SK-N-SH treated with all-trans-retinoic acid at 6 μM for 48 hours (cell line): ENCODE results near the gene CPSF3.

Experiments
- ATAC-seq: fragments of 200-7000 bp; cut with Tn5 transposase; 3 replicates; pipeline ENCODE4 v1.9.1; 2020; ENCODE audit warnings: mild to moderate bottlenecking, moderate library complexity
- BACH2 ChIP-seq: fragments of 250-450 bp; sonication (Bioruptor Pico); IDR thresholded peaks from 2 replicates; pipeline ENCODE4 v1.9.0; 2021; ENCODE audit warnings: mild to moderate bottlenecking, borderline replicate concordance
- CSDC2 ChIP-seq: fragments of 250-450 bp; sonication (Bioruptor Pico); IDR thresholded peaks from 2 replicates; pipeline ENCODE4 v1.5.0; 2020; ENCODE audit warnings: mild to moderate bottlenecking, moderate library complexity
- ESRRG ChIP-seq: fragments of 250-450 bp; sonication (Bioruptor Pico); IDR thresholded peaks from 2 replicates; pipeline ENCODE4 v1.6.1; 2021; ENCODE audit warnings: mild to moderate bottlenecking
- GLIS3 ChIP-seq: fragments of 250-450 bp; sonication (Bioruptor Pico); IDR thresholded peaks from 2 replicates; pipeline ENCODE4 v1.5.0; 2020; ENCODE audit warnings: mild to moderate bottlenecking, moderate library complexity
- ISL1 ChIP-seq: fragments of 250-450 bp; sonication (Bioruptor Pico); IDR thresholded peaks from 2 replicates; pipeline ENCODE4 v2.1.2; 2022; ENCODE audit warnings: mild to moderate bottlenecking, moderate library complexity
- OSR1 ChIP-seq: fragments of 250-450 bp; sonication (Bioruptor Pico); IDR thresholded peaks from 2 replicates; pipeline ENCODE4 v1.8.0; 2022; ENCODE audit warnings: moderate library complexity, mild to moderate bottlenecking, inconsistent platforms
- PPARA ChIP-seq: fragments of 250-450 bp; sonication (Bioruptor Pico); IDR thresholded peaks from 2 replicates; pipeline ENCODE4 v1.5.0; 2020; ENCODE audit warnings: mild to moderate bottlenecking, borderline replicate concordance
- RARB ChIP-seq: fragments of 250-450 bp; sonication (Bioruptor Pico); IDR thresholded peaks from 2 replicates; pipeline ENCODE4 v1.8.0; 2021; ENCODE audit warnings: mild to moderate bottlenecking, moderate library complexity
- SNAI2 ChIP-seq: fragments of 250-450 bp; sonication (Bioruptor Pico); IDR thresholded peaks from 2 replicates; pipeline ENCODE4 v1.5.0; 2020; ENCODE audit warnings: mild to moderate bottlenecking, moderate library complexity
- TCF4 ChIP-seq: fragments of 250-450 bp; sonication (Bioruptor Pico); IDR thresholded peaks from 2 replicates; pipeline ENCODE4 v1.8.0; 2021; ENCODE audit warnings: mild to moderate bottlenecking, moderate library complexity, borderline replicate concordance
- TOX ChIP-seq: fragments of 250-450 bp; sonication (Bioruptor Pico); IDR thresholded peaks from 2 replicates; pipeline ENCODE4 v1.8.0; 2021; ENCODE audit warnings: mild to moderate bottlenecking, moderate library complexity, borderline replicate concordance
- ZC3H10 ChIP-seq: fragments of 250-450 bp; sonication (Bioruptor Pico); IDR thresholded peaks from 2 replicates; pipeline ENCODE4 v1.5.1; 2021; ENCODE audit warnings: mild to moderate bottlenecking, moderate library complexity
- ZFP3 ChIP-seq: fragments of 250-450 bp; sonication (Bioruptor Pico); IDR thresholded peaks from 2 replicates; pipeline ENCODE4 v1.5.0; 2020; ENCODE audit warnings: mild to moderate bottlenecking, moderate library complexity
- ZFP30 ChIP-seq: fragments of 450-650 bp; formaldehyde crosslinking; IDR thresholded peaks from 2 replicates; pipeline ENCODE4 v1.5.0; 2022; ENCODE audit warnings: mild to moderate bottlenecking, moderate library complexity
- ZNF565 ChIP-seq: fragments of 450-650 bp; formaldehyde crosslinking; conservative IDR thresholded peaks from 2 replicates; pipeline ENCODE4 v1.5.0; 2020; ENCODE audit warnings: low read depth, mild to moderate bottlenecking, moderate library complexity
- TF ChIP-seq, protein P1 (sequence below): fragments of 250-450 bp; sonication (Bioruptor Pico); IDR thresholded peaks from 2 replicates; pipeline ENCODE4 v1.8.0; 2021; ENCODE audit warnings: low read depth, mild to moderate bottlenecking, moderate library complexity, borderline replicate concordance
- TF ChIP-seq, protein P2 (sequence below): fragments of 250-450 bp; sonication (Bioruptor Pico); IDR thresholded peaks from 2 replicates; pipeline ENCODE4 v1.8.0; 2020; ENCODE audit warnings: mild to moderate bottlenecking, moderate library complexity, borderline replicate concordance
- TF ChIP-seq, protein P3 (sequence below): fragments of 250-450 bp; sonication (Bioruptor Pico); IDR thresholded peaks from 2 replicates; pipeline ENCODE4 v1.5.1; 2021; ENCODE audit warnings: mild to moderate bottlenecking, moderate library complexity
- TF ChIP-seq, protein P4 (sequence below): fragments of 250-450 bp; sonication (Bioruptor Pico); IDR thresholded peaks from 2 replicates; pipeline ENCODE4 v1.5.0; 2020; ENCODE audit warnings: mild to moderate bottlenecking, moderate library complexity
- TF ChIP-seq, protein P5 (sequence below): fragments of 250-450 bp; sonication (Bioruptor Pico); IDR thresholded peaks from 2 replicates; pipeline ENCODE4 v1.5.1; 2020; ENCODE audit warnings: low read depth, mild to moderate bottlenecking, moderate library complexity

Gene CPSF3

DNA sequence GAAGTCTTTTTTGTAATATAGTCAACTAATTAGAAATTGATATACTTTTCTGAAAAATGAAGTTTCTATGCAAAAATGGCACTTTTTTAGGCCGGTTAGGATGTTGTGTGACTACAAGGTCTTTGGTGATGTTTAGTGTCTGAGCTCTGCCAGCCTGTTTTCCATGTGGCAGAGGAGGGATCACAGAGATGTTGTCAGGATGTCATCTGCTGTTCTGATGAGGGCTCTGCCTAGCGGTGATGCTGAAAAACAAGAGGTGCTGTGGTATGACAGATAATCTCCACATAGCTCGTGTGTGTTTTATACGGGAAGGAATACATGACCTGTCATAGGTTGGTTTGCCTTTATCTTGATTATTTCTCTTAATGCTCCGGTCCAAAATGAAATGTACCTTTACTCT lies 38.9 kb downstream of the CPSF3 start:
- ATAC-seq: no peak
- TF ChIP-seq BACH2 (no peak), OSR1 (CRISPR knock-in tag) (no peak), TOX (CRISPR knock-in tag) (no peak), TCF4 (CRISPR knock-in tag) (no peak), ESRRG (CRISPR knock-in tag) (no peak), PPARA (no peak), SNAI2 (CRISPR knock-in tag) (no peak), ZNF565 (CRISPR knock-in tag) (no peak), CSDC2 (no peak), ISL1 (CRISPR knock-in tag) (no peak), ZFP3 (CRISPR knock-in tag) (no peak), ZC3H10 (CRISPR knock-in tag) (no peak)
- TF ChIP-seq, protein P1, sequence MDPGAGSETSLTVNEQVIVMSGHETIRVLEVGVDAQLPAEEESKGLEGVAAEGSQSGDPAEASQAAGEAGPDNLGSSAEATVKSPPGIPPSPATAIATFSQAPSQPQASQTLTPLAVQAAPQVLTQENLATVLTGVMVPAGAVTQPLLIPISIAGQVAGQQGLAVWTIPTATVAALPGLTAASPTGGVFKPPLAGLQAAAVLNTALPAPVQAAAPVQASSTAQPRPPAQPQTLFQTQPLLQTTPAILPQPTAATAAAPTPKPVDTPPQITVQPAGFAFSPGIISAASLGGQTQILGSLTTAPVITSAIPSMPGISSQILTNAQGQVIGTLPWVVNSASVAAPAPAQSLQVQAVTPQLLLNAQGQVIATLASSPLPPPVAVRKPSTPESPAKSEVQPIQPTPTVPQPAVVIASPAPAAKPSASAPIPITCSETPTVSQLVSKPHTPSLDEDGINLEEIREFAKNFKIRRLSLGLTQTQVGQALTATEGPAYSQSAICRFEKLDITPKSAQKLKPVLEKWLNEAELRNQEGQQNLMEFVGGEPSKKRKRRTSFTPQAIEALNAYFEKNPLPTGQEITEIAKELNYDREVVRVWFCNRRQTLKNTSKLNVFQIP (CRISPR knock-in tag): no peak
- TF ChIP-seq, protein P2, sequence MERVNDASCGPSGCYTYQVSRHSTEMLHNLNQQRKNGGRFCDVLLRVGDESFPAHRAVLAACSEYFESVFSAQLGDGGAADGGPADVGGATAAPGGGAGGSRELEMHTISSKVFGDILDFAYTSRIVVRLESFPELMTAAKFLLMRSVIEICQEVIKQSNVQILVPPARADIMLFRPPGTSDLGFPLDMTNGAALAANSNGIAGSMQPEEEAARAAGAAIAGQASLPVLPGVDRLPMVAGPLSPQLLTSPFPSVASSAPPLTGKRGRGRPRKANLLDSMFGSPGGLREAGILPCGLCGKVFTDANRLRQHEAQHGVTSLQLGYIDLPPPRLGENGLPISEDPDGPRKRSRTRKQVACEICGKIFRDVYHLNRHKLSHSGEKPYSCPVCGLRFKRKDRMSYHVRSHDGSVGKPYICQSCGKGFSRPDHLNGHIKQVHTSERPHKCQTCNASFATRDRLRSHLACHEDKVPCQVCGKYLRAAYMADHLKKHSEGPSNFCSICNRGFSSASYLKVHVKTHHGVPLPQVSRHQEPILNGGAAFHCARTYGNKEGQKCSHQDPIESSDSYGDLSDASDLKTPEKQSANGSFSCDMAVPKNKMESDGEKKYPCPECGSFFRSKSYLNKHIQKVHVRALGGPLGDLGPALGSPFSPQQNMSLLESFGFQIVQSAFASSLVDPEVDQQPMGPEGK: no peak
- TF ChIP-seq, protein P3, sequence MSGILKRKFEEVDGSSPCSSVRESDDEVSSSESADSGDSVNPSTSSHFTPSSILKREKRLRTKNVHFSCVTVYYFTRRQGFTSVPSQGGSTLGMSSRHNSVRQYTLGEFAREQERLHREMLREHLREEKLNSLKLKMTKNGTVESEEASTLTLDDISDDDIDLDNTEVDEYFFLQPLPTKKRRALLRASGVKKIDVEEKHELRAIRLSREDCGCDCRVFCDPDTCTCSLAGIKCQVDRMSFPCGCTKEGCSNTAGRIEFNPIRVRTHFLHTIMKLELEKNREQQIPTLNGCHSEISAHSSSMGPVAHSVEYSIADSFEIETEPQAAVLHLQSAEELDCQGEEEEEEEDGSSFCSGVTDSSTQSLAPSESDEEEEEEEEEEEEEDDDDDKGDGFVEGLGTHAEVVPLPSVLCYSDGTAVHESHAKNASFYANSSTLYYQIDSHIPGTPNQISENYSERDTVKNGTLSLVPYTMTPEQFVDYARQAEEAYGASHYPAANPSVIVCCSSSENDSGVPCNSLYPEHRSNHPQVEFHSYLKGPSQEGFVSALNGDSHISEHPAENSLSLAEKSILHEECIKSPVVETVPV (CRISPR knock-in tag): no peak
- TF ChIP-seq, protein P4, sequence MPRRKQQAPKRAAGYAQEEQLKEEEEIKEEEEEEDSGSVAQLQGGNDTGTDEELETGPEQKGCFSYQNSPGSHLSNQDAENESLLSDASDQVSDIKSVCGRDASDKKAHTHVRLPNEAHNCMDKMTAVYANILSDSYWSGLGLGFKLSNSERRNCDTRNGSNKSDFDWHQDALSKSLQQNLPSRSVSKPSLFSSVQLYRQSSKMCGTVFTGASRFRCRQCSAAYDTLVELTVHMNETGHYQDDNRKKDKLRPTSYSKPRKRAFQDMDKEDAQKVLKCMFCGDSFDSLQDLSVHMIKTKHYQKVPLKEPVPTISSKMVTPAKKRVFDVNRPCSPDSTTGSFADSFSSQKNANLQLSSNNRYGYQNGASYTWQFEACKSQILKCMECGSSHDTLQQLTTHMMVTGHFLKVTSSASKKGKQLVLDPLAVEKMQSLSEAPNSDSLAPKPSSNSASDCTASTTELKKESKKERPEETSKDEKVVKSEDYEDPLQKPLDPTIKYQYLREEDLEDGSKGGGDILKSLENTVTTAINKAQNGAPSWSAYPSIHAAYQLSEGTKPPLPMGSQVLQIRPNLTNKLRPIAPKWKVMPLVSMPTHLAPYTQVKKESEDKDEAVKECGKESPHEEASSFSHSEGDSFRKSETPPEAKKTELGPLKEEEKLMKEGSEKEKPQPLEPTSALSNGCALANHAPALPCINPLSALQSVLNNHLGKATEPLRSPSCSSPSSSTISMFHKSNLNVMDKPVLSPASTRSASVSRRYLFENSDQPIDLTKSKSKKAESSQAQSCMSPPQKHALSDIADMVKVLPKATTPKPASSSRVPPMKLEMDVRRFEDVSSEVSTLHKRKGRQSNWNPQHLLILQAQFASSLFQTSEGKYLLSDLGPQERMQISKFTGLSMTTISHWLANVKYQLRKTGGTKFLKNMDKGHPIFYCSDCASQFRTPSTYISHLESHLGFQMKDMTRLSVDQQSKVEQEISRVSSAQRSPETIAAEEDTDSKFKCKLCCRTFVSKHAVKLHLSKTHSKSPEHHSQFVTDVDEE (CRISPR knock-in tag): no peak
- TF ChIP-seq, all 23 proteins: peak for 0

DNA sequence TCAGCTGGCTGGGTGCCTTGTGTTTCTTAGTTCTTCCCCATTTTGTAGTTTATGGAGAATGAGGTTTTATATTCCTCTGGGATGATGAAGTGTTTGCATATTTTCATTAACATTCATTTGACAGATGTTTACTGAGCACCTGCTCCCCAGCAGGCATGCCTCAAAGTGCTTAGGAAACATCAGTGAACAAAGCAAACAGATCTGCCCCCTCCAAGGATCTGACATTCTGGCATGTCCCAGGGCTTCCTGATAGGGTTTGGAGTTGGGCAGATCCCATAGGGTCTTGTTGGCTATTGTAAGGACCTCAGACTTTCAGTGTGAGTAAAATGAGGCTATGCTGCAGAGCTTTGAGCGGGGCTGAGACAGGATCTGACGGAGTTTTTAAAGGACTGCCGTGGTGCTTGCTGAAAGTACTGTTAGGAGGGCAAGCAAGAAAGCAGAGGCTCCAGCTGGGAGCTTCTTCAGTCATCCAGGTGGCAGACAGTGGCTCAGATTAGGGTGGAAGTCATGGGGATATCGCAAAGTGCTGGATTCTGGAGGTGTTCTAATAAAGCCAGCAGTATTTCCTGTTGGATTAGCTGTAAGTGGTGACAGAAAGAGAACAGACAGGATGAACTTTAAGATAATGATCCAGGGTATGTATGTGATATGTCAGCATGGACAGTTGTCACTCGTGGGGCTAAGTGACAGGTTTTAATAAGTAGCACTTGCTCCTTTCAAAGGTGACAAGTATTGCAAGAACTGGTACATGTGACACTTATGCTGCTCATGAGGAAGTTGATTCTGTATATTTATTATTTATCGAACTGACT lies 39.6 kb downstream of the CPSF3 start:
- TF ChIP-seq ZNF565 (CRISPR knock-in tag) (no peak), ISL1 (CRISPR knock-in tag) (no peak), TOX (CRISPR knock-in tag) (no peak), PPARA (no peak), TCF4 (CRISPR knock-in tag) (no peak), ZFP30 (CRISPR knock-in tag) (no peak), ZC3H10 (CRISPR knock-in tag) (no peak), ZFP3 (CRISPR knock-in tag) (no peak), RARB (CRISPR knock-in tag) (no peak), ESRRG (CRISPR knock-in tag) (no peak), OSR1 (CRISPR knock-in tag) (no peak), BACH2 (no peak), GLIS3 (no peak)
- TF ChIP-seq, protein P3 (CRISPR knock-in tag): no peak
- TF ChIP-seq, protein P5, sequence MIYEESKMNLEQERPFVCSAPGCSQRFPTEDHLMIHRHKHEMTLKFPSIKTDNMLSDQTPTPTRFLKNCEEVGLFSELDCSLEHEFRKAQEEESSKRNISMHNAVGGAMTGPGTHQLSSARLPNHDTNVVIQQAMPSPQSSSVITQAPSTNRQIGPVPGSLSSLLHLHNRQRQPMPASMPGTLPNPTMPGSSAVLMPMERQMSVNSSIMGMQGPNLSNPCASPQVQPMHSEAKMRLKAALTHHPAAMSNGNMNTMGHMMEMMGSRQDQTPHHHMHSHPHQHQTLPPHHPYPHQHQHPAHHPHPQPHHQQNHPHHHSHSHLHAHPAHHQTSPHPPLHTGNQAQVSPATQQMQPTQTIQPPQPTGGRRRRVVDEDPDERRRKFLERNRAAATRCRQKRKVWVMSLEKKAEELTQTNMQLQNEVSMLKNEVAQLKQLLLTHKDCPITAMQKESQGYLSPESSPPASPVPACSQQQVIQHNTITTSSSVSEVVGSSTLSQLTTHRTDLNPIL (CRISPR knock-in tag): no peak
- TF ChIP-seq, protein P1 (CRISPR knock-in tag): no peak
- ATAC-seq: no peak
